Chondrocyte (in vitro differentiated cells): ENCODE data around the gene EFTUD2. TPM values are rescaled to one million over a fixed set of nuclear protein-coding genes. Genes with fewer than 3 reads are reported as not detected.

ENCODE experiments used
- DNase-seq: peaks from one replicate; pipeline ENCODE4 v3.0.0; 2021; ENCODE audit warnings: mixed read lengths, low spot score
- H3K27ac Mint-ChIP-seq: one replicate; pipeline ENCODE4 v1.8.0; 2021; ENCODE audit warnings: mild to moderate bottlenecking, moderate library complexity, mixed read lengths; ENCODE audit not compliant: unreplicated experiment
- H3K27me3 Mint-ChIP-seq: 2 replicates; pipeline ENCODE4 v1.8.0; 2021; ENCODE audit warnings: low read depth, mixed read lengths
- H3K36me3 Mint-ChIP-seq: 2 replicates; pipeline ENCODE4 v1.8.0; 2021; ENCODE audit warnings: low read depth, mixed read lengths
- H3K4me1 Mint-ChIP-seq: 2 replicates; pipeline ENCODE4 v1.8.0; 2021; ENCODE audit warnings: low read depth, mild to moderate bottlenecking, mixed read lengths
- H3K4me3 Mint-ChIP-seq: one replicate; pipeline ENCODE4 v1.8.0; 2021; ENCODE audit warnings: mild to moderate bottlenecking, moderate library complexity, mixed read lengths; ENCODE audit not compliant: unreplicated experiment
- H3K9me3 Mint-ChIP-seq: 2 replicates; pipeline ENCODE4 v1.8.0; 2021; ENCODE audit warnings: low read depth, mixed read lengths
- total RNA-seq: library from RNA; stranded (reverse); gene quantifications from 3 replicates; pipeline ENCODE4 v1.2.1, GENCODE V29; 2021
- TF ChIP-seq, protein P1 (sequence below): fragments of 200-600 bp; sonication (generic); IDR thresholded peaks from 2 replicates; pipeline ENCODE4 v1.5.0; 2021; ENCODE audit warnings: antibody characterized with exemption, mild to moderate bottlenecking, moderate library complexity

The EFTUD2 gene
- total RNA-seq, 1 donor from 2014 or later = 71.9 TPM

GRCh38 chr17:44924107-44924544 lies 24.9 kb upstream of the EFTUD2 start:
- no peaks in the 10 kb centered on the region for H3K9me3 Mint-ChIP-seq
- no peak overlapping the region for H3K4me3 Mint-ChIP-seq
- TF ChIP-seq, protein P1, sequence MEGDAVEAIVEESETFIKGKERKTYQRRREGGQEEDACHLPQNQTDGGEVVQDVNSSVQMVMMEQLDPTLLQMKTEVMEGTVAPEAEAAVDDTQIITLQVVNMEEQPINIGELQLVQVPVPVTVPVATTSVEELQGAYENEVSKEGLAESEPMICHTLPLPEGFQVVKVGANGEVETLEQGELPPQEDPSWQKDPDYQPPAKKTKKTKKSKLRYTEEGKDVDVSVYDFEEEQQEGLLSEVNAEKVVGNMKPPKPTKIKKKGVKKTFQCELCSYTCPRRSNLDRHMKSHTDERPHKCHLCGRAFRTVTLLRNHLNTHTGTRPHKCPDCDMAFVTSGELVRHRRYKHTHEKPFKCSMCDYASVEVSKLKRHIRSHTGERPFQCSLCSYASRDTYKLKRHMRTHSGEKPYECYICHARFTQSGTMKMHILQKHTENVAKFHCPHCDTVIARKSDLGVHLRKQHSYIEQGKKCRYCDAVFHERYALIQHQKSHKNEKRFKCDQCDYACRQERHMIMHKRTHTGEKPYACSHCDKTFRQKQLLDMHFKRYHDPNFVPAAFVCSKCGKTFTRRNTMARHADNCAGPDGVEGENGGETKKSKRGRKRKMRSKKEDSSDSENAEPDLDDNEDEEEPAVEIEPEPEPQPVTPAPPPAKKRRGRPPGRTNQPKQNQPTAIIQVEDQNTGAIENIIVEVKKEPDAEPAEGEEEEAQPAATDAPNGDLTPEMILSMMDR = no peak
- no peak overlapping the region for H3K27ac Mint-ChIP-seq
- H3K4me1 Mint-ChIP-seq = peaks cover 8% of the 10 kb centered on the region
- no peaks in the 10 kb centered on the region for H3K27me3 Mint-ChIP-seq
- peak; percentile 29 for DNase-seq
- no peaks in the 10 kb centered on the region for H3K36me3 Mint-ChIP-seq

DNA sequence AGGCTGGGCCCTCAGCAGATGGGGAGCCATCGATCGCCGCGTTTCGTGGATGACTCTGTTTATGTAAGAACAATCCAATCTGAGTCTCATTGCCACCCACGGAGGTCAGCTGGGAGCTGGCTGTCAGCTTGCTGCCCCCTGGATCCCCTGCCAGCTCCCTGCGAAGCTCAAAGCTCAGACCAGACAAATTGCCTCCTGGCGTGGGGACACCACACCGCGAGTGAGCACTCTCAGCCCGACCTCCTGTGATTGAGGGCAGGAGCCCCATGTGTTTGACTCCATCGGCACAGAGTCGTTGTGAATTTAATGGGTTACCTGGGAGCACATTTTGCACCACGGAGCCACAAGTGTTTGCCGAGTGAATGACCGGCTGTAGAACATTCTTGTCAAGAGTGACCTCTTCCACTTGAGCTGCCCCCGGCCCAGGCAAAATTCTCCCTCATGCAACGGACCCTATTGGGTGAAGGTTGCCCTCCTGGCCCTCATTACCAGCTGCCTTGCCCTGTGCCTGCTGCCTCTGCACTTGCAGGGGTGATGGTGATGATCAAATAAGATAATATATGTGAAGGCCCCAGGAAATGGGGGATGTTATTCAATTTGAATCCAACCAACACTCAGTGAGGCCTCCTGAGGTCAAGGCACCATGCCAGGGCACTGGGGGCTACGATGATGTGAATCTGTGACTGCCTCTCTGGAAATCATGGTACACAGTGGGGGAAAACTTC lies 23.7 kb upstream of the EFTUD2 start:
- no peaks in the 10 kb centered on the region for H3K9me3 Mint-ChIP-seq
- H3K36me3 Mint-ChIP-seq = no peaks in the 10 kb centered on the region
- H3K27me3 Mint-ChIP-seq = no peaks in the 10 kb centered on the region
- peaks cover 10% of the 10 kb centered on the region for H3K4me1 Mint-ChIP-seq
- TF ChIP-seq, protein P1 = no peak
- H3K27ac Mint-ChIP-seq = no peak overlapping the region
- no peak overlapping the region for H3K4me3 Mint-ChIP-seq
- DNase-seq = peak; percentile 69

GRCh38 chr17:44922136-44922535 lies 22.9 kb upstream of the EFTUD2 start:
- DNase-seq = no peak
- peaks cover 17% of the 10 kb centered on the region for H3K4me1 Mint-ChIP-seq
- TF ChIP-seq, protein P1 = no peak
- no peaks in the 10 kb centered on the region for H3K36me3 Mint-ChIP-seq
- no peak overlapping the region for H3K27ac Mint-ChIP-seq
- H3K27me3 Mint-ChIP-seq = no peaks in the 10 kb centered on the region
- H3K4me3 Mint-ChIP-seq = no peak overlapping the region
- H3K9me3 Mint-ChIP-seq = no peaks in the 10 kb centered on the region

- H3K27ac Mint-ChIP-seq = no peak overlapping the region
- TF ChIP-seq, protein P1 = no peak
- H3K4me3 Mint-ChIP-seq = no peak overlapping the region
- H3K4me1 Mint-ChIP-seq = peaks cover 25% of the 10 kb centered on the region
- H3K27me3 Mint-ChIP-seq = no peaks in the 10 kb centered on the region
- DNase-seq = peak; percentile 41
- no peaks in the 10 kb centered on the region for H3K36me3 Mint-ChIP-seq
- H3K9me3 Mint-ChIP-seq = no peaks in the 10 kb centered on the region
Measured at GRCh38 chr17:44921122-44921882, 22.1 kb upstream of the EFTUD2 start.

GRCh38 chr17:44920565-44920940 lies 21.3 kb upstream of the EFTUD2 start:
- Mint-ChIP-seq H3K27ac (no peak overlapping the region), H3K27me3 (no peaks in the 10 kb centered on the region), H3K4me1 (peaks cover 32% of the 10 kb centered on the region), H3K9me3 (no peaks in the 10 kb centered on the region), H3K36me3 (no peaks in the 10 kb centered on the region), H3K4me3 (no peak overlapping the region)
- peak; percentile 53 for DNase-seq
- TF ChIP-seq, protein P1 = no peak
